HepG2 (cell line): ENCODE measurements around the gene SURF6. TPM values are rescaled to one million over a fixed set of nuclear protein-coding genes. Genes with fewer than 3 reads are reported as not detected.

ENCODE experiments used
- ELF1 ChIP-seq: sonication (generic); formaldehyde crosslinking; IDR thresholded peaks from 2 replicates; pipeline ENCODE4 v1.4.0; 2020; ENCODE audit warnings: missing genetic modification reagents
- ELF4 ChIP-seq: sonication (generic); formaldehyde crosslinking; IDR thresholded peaks from 2 replicates; pipeline ENCODE4 v1.5.0; 2020; ENCODE audit warnings: missing genetic modification reagents, mild to moderate bottlenecking, moderate library complexity, borderline replicate concordance
- FOXO1 ChIP-seq: sonication (generic); formaldehyde crosslinking; IDR thresholded peaks from 2 replicates; pipeline ENCODE4 v1.4.0; 2020; ENCODE audit warnings: missing genetic modification reagents
- HOXD1 ChIP-seq: sonication (generic); formaldehyde crosslinking; IDR thresholded peaks from 2 replicates; pipeline ENCODE4 v1.5.0; 2020; ENCODE audit warnings: missing genetic modification reagents
- MAZ ChIP-seq, 2 experiments: sonication (generic) in 1 of 2; formaldehyde crosslinking in 1 of 2; IDR thresholded peaks; 2 replicates each; pipeline versions ENCODE4 v1.5.0 to v1.6.1; 2012 to 2020; ENCODE audit warnings: low read depth in 2 of 2, mild to moderate bottlenecking in 2 of 2, borderline replicate concordance in 1 of 2, improper control_type of control experiment in 1 of 2, low read length in 1 of 2, missing genetic modification reagents in 1 of 2, moderate library complexity in 1 of 2
- MED1 ChIP-seq: sonication (generic); formaldehyde crosslinking; IDR thresholded peaks from 2 replicates; pipeline ENCODE4 v1.4.0; 2020; ENCODE audit warnings: missing genetic modification reagents
- SP5 ChIP-seq: IDR thresholded peaks from 2 replicates; pipeline ENCODE4 v1.6.1; 2016; ENCODE audit warnings: low read depth, borderline replicate concordance
- SYNCRIP ChIP-seq: fragments of 200-400 bp; formaldehyde crosslinking; IDR thresholded peaks from 2 replicates; pipeline ENCODE4 v1.6.1; 2018; ENCODE audit warnings: mild to moderate bottlenecking, low read depth, low read length; ENCODE audit not compliant: insufficient read depth
- XBP1 ChIP-seq: sonication (generic); formaldehyde crosslinking; IDR thresholded peaks from 2 replicates; pipeline ENCODE4 v1.5.0; 2020; ENCODE audit warnings: missing genetic modification reagents
- ZFAT ChIP-seq: sonication (generic); formaldehyde crosslinking; conservative IDR thresholded peaks from 2 replicates; pipeline ENCODE4 v1.8.1; 2023; ENCODE audit warnings: missing genetic modification reagents, inconsistent platforms
- ZFP37 ChIP-seq: sonication (generic); formaldehyde crosslinking; IDR thresholded peaks from 2 replicates; pipeline ENCODE4 v1.4.0; 2020; ENCODE audit warnings: missing genetic modification reagents, borderline replicate concordance
- ZMYM3 ChIP-seq: sonication (generic); formaldehyde crosslinking; IDR thresholded peaks from 2 replicates; pipeline ENCODE4 v1.5.1; 2020; ENCODE audit warnings: mild to moderate bottlenecking, missing genetic modification reagents
- ZNF143 ChIP-seq: sonication (generic); formaldehyde crosslinking; IDR thresholded peaks from 2 replicates; pipeline ENCODE4 v1.4.0; 2020; ENCODE audit warnings: missing genetic modification reagents
- ZNF256 ChIP-seq: sonication (generic); formaldehyde crosslinking; conservative IDR thresholded peaks from 2 replicates; pipeline ENCODE4 v1.4.0; 2020; ENCODE audit warnings: missing genetic modification reagents
- ZNF264 ChIP-seq: sonication (generic); formaldehyde crosslinking; IDR thresholded peaks from 2 replicates; pipeline ENCODE4 v1.4.0; 2020; ENCODE audit warnings: missing genetic modification reagents
- ZSCAN31 ChIP-seq: sonication (generic); formaldehyde crosslinking; IDR thresholded peaks from 2 replicates; pipeline ENCODE4 v1.5.0; 2020; ENCODE audit warnings: low read depth, mild to moderate bottlenecking, missing genetic modification reagents
- polyA plus RNA-seq, 8 experiments: library from polyadenylated mRNA; depleted of rRNA in 3 of 8; stranded (reverse) in 7 of 8; unstranded in 1 of 8; fragments of >200 nt; fragmentation: Illumina TruSeq in 4 of 8; extraction: Trizol in 4 of 8; gene quantifications; 2 replicates each; pipeline versions ENCODE4 v1.2.1 to v1.2.3, GENCODE V29; 2011 to 2016; ENCODE audit warnings: low read depth in 4 of 8, missing spikeins in 1 of 8, mixed read lengths in 1 of 8; ENCODE audit not compliant: insufficient read depth in 1 of 8
- total RNA-seq, 5 experiments: library from RNA; depleted of rRNA; stranded (reverse); fragments of >200 nt; fragmentation: Illumina TruSeq; extraction: Trizol; gene quantifications; 2 replicates each; pipeline ENCODE4 v1.2.3, GENCODE V29; 2016; ENCODE audit warnings: low read depth in 1 of 5
- TF ChIP-seq, protein P1 (sequence below): sonication (generic); formaldehyde crosslinking; IDR thresholded peaks from 2 replicates; pipeline ENCODE4 v1.4.0; 2020; ENCODE audit warnings: low read depth, missing genetic modification reagents
- TF ChIP-seq, protein P2 (sequence below): sonication (generic); formaldehyde crosslinking; IDR thresholded peaks from 2 replicates; pipeline ENCODE4 v1.4.0; 2020; ENCODE audit warnings: missing genetic modification reagents, borderline replicate concordance
- TF ChIP-seq, protein P3 (sequence below): IDR thresholded peaks from 2 replicates; pipeline ENCODE4 v1.6.1; 2012; ENCODE audit warnings: inconsistent platforms

SURF6 gene
- total and polyA plus RNA-seq, 2 of the 13 experiments (the other 11 are each of a cell fraction or from before 2014, with no cell fraction given) = 5.9 to 14.7 TPM

DNA sequence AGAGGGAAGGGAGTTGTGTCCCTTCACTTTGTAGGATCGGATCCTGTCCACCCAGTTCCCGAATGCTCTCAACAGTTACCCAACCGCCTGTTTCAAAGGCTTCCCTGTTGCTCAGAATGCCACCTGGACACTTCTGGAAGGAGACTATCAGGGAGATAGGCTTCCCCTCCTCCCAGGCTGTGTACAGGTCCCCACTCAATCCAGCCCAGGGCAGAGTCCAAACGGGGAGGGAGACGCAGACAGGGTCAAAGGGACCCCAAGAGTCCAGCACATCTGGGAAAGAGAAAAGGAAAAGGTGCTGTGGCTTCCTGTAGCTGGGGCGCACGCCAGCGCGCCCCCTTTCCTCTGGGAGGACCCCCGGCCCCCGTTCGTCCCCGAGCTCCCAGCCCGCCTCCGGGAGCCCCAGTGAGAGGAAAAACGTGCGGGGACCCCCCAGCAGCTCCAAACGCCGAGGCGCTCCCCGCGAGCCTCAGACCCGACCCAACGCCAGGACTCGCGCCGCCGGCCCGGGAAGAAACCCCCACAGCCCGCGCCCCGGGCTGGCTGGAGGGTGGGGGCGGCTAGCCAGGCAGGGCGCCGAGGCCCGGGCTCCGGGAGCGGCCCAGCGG lies 39.2 kb upstream of the SURF6 start (continued):
- TF ChIP-seq XBP1 (CRISPR knock-in tag) (no peak), MAZ (IDR thresholded peaks at IDR 0.05; ENCODE audit: borderline replicate concordance, low read depth, low read length) (no peak), MAZ (CRISPR knock-in tag; IDR thresholded peaks at IDR 0.05; ENCODE audit: low read depth) (0 out of 2 replicates have a peak, but pooled peaks have one; percentile 53), ELF1 (CRISPR knock-in tag) (peak; percentile 62; the same call in 1 of the 2 replicates), FOXO1 (peak; percentile 31; the same call in 1 of the 2 replicates), ZNF143 (CRISPR knock-in tag) (peak; percentile 23; the same call in 1 of the 2 replicates), SP5 (0 out of 2 replicates have a peak, but pooled peaks have one; percentile 9), ZFP37 (CRISPR knock-in tag) (no peak), ELF4 (CRISPR knock-in tag) (peak; percentile 73; the same call in 1 of the 2 replicates), ZFAT (CRISPR knock-in tag) (no peak; the same call in 1 of the 2 replicates), ZSCAN31 (peak; percentile 43; the same call in 1 of the 2 replicates), ZNF264 (CRISPR knock-in tag) (0 out of 2 replicates have a peak, but pooled peaks have one; percentile 44), SYNCRIP (no peak), HOXD1 (CRISPR knock-in tag) (0 out of 2 replicates have a peak, but pooled peaks have one; percentile 34), MED1 (CRISPR knock-in tag) (peak; percentile 49; the same call in 1 of the 2 replicates), ZMYM3 (peak; percentile 37; the same call in 1 of the 2 replicates), ZNF256 (CRISPR knock-in tag) (0 out of 2 replicates have a peak, but pooled peaks have one; percentile 45)
- TF ChIP-seq, protein P1, sequence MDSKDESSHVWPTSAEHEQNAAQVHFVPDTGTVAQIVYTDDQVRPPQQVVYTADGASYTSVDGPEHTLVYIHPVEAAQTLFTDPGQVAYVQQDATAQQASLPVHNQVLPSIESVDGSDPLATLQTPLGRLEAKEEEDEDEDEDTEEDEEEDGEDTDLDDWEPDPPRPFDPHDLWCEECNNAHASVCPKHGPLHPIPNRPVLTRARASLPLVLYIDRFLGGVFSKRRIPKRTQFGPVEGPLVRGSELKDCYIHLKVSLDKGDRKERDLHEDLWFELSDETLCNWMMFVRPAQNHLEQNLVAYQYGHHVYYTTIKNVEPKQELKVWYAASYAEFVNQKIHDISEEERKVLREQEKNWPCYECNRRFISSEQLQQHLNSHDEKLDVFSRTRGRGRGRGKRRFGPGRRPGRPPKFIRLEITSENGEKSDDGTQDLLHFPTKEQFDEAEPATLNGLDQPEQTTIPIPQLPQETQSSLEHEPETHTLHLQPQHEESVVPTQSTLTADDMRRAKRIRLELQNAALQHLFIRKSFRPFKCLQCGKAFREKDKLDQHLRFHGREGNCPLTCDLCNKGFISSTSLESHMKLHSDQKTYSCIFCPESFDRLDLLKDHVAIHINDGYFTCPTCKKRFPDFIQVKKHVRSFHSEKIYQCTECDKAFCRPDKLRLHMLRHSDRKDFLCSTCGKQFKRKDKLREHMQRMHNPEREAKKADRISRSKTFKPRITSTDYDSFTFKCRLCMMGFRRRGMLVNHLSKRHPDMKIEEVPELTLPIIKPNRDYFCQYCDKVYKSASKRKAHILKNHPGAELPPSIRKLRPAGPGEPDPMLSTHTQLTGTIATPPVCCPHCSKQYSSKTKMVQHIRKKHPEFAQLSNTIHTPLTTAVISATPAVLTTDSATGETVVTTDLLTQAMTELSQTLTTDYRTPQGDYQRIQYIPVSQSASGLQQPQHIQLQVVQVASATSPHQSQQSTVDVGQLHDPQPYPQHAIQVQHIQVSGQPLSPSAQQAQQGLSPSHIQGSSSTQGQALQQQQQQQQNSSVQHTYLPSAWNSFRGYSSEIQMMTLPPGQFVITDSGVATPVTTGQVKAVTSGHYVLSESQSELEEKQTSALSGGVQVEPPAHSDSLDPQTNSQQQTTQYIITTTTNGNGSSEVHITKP (CRISPR knock-in tag) = no peak
- TF ChIP-seq, protein P2, sequence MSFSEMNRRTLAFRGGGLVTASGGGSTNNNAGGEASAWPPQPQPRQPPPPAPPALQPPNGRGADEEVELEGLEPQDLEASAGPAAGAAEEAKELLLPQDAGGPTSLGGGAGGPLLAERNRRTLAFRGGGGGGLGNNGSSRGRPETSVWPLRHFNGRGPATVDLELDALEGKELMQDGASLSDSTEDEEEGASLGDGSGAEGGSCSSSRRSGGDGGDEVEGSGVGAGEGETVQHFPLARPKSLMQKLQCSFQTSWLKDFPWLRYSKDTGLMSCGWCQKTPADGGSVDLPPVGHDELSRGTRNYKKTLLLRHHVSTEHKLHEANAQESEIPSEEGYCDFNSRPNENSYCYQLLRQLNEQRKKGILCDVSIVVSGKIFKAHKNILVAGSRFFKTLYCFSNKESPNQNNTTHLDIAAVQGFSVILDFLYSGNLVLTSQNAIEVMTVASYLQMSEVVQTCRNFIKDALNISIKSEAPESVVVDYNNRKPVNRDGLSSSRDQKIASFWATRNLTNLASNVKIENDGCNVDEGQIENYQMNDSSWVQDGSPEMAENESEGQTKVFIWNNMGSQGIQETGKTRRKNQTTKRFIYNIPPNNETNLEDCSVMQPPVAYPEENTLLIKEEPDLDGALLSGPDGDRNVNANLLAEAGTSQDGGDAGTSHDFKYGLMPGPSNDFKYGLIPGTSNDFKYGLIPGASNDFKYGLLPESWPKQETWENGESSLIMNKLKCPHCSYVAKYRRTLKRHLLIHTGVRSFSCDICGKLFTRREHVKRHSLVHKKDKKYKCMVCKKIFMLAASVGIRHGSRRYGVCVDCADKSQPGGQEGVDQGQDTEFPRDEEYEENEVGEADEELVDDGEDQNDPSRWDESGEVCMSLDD = peak; percentile 84; the same call in 1 of the 2 replicates
- TF ChIP-seq, protein P3, sequence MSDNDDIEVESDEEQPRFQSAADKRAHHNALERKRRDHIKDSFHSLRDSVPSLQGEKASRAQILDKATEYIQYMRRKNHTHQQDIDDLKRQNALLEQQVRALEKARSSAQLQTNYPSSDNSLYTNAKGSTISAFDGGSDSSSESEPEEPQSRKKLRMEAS = peak; percentile 45; the same call in 1 of the 2 replicates
